CD1c-positive myeloid dendritic cell (primary cell): Measurements from ENCODE around the gene WRAP53.
"Not testable (repeated sequence)": the region's sequence is repeated elsewhere in the genome, so short reads cannot be mapped to it uniquely, and the experiment has no call there.

Experiments
- DNase-seq: peaks from one replicate; pipeline ENCODE4 v3.0.0-alpha.2; 2016; ENCODE audit errors: extremely low spot score

Gene WRAP53

DNA sequence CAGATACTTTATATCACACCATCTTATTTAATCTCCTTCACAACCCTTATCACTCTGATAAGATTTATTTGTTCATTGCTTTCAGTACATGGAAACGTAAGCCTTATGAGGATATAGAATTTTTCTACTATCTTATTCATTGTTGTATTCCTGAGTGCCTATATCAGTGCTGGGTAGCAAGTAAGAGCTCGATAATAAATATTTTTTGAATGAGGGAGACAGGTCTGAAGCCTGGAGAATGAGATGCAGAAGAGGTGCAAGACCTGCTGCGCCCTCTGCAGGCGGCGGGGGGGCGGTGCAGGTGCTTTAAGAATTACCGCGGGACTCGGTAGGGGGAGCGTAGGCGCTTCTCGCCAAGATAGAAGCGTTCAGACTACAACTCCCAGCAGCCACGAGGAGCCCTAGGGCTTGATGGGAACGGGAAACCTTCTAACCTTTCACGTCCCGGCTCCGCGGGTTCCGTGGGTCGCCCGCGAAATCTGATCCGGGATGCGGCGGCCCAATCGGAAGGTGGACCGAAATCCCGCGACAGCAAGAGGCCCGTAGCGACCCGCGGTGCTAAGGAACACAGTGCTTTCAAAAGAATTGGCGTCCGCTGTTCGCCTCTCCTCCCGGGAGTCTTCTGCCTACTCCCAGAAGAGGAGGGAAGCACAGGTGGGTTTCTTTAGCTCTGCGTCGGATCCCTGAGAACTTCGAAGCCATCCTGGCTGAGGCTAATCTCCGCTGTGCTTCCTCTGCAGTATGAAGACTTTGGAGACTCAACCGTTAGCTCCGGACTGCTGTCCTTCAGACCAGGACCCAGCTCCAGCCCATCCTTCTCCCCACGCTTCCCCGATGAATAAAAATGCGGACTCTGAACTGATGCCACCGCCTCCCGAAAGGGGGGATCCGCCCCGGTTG, at the start of gene WRAP53:
Gene WRAP53 (plus strand): TSS at position 570 of the 900 bp plus-strand sequence. CDS start 172 bp downstream, at position 742.
- DNase-seq: peak; percentile 98

DNA sequence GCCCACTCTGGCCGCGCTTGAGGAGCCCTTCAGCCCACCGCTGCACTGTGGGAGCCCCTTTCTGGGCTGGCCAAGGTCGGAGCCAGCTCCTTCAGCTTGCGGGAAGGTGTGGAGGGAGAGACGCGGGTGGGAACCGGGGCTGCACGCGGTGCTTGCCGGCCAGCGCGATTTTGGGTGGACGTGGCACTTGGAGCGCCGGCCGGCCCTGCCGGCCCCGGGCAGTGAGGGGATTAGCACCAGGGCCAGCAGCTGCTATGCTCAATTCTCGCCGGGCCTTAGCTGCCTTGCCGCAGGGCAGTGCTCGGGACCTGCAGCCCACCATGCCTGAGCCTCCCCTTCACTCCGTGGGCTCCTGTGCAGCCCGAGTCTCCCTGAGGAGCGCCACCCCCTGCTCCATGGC, 47.5 kb upstream of the WRAP53 start:
- DNase-seq: no peak

DNA sequence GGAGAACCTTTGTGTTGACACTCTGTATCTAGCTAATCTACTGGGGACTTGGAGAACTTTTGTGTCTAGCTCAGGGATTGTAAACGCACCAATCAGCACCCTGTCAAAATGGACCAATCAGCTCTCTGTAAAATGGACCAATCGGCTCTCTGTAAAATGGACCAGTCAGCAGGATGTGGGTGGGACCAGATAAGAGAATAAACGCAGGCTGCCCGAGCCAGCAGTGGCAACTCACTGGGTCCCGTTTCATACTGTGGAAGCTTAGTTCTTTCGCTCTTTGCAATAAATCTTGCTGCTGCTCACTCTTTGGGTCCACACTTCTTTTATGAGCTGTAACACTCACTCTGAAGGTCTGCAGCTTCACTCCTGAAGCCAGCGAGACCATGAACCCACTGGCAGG, 46.6 kb upstream of the WRAP53 start:
- not testable (repeated sequence) for DNase-seq

DNA sequence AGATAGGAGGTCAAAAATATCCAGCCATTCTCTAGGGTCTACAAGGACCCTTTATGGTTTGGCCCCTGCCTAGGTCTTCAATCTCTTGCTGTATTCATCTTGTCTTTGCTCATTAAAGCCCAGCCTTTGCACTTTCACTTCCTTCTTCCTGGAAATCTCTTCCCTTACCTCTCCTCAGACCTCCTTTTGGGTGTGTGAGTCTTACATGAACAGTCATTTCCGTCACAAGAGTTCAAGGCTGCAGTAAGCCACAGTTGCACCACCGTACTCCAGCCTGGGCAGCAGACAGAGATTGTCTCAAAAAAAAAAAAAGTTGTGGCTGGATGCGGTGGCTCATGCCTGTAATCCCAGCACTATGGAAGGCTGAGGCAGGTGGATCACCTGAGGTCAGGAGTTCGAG, 43.5 kb upstream of the WRAP53 start:
- DNase-seq: peak; percentile 79

DNA sequence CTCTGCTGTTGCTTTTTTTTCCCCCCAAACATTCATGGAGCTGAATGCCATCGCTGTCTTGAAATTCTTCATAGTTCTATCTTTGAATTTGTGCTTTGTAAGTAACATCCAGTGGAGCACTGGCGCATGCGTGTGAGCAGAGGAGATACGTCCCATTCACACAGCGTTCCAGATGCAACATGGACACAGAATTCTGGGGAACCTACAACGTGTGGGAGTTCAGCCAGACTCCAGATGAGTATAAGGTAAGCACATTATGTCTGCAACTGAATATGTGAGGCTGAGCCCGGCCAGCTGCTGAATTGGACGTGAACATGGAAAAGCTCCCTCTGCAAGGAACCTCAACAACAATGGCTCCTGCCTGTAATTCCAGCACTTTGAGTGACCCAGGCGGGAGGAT, 41.8 kb upstream of the WRAP53 start:
- no peak for DNase-seq

DNA sequence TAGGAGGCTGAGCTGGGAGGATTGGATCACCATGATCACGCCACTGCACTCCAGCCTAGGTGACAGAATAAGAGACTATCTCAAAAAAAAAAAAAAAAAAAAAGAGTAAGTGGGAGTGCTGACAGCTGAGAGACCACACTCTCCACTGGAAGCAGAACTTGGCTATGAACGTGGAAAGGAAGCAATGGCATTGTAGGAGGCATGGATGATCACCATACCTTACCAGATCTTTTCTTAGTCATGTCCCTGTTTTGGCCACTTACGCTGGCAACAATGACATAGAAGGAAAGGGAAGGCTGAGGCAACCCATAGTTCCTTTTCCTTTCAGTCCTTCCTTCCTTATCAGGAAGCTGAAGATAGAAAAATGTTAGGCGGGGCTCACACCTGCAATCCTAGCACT, 41.3 kb upstream of the WRAP53 start:
- peak; percentile 68 for DNase-seq

DNA sequence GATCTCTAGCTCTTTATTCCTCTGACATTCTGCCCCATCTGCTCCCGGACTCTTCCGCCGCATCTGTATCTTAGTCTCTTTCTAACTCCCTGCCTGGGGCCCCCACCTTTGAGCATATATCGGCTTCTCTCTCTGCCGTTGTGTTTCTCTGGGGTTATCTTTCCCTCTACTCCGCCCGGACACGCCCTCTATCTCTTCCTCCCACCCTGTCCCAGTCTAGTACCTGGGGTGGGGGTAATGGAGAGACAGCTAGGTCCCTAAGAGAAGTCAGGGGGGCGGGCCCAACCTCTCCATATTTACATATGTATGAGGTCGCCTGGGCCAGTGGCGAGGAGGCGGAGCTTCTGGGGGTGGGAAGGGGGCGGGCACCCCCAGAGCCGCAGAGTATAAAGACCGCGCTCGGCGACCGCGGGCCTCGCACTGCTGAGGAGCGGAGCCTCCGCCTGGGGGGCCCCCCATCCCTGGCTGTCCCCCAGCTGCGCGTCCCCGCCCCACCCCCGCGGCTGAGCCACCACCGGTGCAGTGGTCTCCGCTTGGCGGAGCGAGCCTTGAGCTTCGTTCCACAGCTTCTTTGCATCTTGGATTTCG, 37.7 kb upstream of the WRAP53 start, which contains the start of gene ATP1B2:
Gene ATP1B2 (plus strand): TSS at position 418 of the 588 bp plus-strand sequence. CDS start 593 bp downstream, outside the sequence.
- peak; percentile 63 for DNase-seq

DNA sequence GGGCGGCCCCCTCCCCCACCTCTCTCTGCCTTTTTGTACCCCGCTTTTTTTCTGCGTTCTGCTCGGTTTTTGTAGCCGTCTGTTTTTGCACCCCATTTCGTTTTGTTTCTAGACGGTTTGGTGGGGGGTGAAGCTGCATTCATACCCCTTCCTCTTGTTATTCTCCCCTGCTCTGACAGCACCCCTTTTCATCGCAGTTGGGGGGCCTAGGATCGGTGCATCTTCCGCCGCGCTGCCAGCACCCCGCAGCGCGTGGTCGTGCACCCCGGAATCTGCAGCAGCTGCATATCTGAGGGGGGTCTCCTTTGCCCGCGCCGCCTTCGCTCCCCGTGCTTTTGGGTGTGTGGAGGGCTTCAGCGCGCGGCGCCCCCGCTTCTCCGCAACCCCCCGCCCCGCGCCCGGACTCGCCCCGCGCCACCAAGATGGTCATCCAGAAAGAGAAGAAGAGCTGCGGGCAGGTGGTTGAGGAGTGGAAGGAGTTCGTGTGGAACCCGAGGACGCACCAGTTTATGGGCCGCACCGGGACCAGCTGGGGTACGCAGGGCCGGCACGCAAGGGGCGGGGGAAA, 37.1 kb upstream of the WRAP53 start:
- DNase-seq: no peak

DNA sequence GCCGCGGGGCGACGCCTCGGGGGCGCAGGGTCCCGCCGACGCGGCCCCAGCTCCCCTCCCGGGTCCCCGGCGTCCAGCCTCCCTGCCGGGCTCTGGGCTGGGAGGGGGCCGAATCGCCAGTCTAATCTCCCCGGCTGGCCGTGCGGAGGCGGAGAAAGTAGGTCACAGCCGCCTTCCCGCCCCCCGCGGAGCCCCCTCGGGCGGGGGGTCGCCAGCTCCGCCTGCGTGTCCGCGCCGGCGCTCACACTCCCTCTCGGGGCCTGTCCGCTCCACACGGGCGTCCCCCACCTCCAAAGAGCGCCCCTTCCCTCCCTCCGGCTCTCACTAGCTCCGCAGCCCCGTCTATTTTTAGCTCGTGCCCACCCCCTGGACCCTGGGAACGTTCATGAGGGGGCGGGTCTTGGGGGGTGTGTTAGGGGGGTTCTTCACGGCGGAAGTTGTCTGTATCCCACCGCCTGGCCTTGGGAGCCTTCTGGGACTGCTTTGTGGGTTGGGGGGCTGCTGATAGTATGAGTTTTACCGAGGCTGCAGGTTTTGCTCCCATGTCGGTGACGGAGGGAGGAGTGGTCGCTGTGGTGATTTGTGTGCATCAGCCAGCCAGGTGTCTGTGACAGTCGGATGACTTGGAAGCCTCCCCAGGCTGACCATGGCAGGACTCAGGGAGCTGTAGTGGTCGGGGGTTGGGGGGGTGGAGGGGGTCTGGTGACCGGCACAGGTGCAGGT, 36.5 kb upstream of the WRAP53 start:
- no peak for DNase-seq

DNA sequence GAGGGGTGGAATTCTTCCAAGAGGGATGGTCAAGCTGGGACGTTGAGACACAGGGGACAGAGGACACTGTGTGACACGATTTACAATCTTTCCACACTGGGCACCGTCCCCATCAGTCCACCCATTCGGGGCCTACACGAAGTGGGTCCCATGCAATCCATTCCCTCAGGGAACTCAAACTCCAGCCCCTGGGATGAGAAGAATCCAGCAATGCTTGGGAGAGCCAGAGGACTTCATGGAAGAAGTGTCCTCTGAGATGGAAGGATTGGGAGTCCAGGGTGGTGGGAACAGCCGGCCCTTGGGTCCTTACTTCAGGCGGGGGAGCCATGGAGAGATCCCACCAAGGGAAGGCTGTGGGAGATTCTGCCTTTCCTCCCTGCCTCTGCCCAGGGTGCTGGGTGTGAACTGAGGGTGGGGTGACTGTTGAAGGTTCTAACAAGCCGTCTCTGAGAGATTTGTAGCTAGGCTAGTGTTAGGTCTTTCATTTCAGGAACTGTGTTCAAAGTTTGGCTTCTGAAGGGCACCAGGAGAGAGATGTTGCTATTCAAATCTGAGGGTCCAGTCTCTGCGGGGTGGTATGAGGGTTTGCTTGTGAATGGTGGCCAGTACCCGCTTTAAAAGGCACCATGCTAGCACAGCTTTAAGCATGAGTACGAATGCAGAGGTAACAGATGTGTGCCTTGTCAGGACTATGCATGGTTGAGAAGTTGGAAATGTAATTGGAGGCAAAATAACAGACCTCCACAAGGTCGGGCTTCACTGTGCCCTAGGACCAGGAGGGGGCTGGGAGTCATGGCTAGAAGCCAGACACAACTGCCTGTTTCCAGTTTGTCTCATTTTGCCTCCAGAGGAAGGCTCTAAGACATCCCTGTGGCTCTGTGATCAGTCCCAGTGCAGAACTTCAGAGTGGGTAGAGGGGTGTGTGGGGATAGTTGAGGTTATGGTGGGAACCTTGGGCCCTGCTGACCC, 35.6 kb upstream of the WRAP53 start:
- no peak for DNase-seq

DNA sequence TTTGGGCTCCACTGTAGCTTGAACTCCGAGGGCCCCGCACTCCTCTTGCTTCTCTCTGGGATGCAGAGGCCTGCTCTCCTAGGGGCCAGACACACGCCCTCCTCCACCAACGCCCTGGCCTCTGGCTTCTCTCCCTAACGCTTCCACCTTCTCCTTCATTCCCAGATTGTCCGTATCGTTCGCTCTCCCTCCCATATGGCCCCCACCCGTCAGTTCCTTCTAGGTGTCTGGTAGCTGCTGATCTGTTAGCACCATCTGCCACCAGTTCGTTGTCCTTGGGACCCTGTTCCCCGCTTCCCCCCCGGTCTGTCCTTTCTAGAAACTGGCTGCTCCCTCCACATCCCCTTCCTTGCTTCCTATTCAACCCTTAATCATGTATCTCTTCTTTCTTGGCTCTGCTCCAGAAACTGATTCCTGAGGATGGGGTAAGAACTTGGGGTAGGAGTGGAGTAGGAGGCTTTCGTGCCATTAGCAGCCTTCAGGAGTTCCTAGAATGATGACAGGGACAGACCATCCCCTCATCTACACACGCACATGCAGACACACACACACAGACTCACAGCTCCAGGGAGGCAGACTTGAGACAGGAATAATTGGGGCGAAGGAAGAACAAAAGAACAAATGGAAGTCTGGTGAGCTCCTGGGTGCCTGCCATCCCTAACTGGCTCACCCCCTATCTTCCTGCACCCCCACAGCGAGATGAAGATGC, 33.3 kb upstream of the WRAP53 start:
- peak; percentile 51 for DNase-seq

DNA sequence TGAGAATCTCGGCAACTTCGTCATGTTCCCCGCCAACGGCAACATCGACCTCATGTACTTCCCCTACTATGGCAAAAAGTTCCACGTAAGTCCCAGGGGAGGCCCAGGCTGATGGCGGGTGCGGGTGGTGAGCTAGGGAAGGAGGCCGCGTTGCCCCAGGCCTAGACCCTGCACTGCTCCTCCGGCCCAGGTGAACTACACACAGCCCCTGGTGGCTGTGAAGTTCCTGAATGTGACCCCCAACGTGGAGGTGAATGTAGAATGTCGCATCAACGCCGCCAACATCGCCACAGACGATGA, 32.8 kb upstream of the WRAP53 start:
- DNase-seq: peak; percentile 15

DNA sequence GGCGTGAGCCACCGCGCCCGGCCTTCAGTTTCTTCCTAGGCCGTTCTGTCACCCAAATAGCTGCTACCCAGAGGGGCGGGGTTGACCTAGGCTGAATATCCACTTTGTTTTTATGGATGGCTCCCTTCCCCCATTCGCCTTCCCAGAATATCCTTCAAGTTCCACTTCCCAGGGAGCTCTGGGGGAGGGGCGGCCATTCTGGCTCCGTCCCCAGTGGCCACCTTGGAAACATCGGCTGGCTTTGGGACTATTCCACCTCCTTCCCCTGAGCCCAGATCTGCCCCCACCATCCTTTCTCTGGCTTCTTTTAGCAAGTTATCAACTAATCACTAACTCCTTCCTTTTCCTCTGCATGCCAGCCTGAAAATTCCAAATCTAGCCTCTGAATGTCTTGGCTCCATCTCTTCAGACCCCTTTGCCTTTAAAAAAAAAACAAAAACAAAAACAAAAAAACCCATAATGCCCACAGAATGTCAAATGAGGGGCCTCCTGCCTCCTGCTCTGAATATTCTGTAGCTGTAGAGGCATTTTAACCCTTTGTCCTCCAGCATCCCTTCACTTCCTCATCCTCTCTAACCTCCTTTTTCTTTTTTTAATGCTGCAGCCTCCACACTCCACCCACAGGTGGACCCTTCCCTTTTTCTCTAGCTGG, 31.2 kb upstream of the WRAP53 start:
- DNase-seq: peak; percentile 30

DNA sequence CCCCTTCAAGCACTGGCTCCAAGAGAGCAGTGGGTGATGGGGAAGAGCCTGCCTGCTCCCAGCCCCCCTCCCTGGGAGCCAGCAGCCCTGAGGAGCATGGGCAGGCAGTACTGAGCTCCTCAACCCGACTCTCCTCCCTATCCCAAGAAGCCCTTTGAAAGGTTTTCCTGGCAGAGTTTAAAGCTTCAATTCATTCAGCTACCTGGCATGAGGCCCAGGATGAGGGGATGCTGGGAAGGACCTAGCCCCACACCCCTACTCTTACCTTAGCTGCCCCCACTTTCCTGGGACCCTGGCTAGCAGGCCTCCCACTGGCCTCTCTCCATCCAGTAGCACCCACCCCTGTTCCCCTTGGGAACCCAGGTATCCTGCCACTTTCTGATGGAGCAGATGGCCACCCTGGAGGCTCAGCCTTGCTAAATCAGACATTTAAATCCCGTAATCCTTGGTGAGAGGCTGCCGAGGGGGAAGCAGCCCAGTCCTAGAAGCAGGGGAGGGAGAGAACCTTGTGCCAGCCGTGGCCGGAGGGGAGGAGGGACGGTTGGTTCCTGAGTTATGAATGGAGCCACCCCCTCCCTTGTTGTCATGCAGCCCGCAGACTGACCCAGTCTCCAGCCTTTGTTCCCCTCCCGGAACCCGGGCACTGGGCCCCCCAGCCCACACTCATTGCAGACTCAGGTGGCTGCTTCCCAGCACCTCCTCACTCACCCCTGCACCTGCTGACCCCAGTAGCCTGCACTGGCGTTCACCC, 20.4 kb upstream of the WRAP53 start:
- no peak for DNase-seq

DNA sequence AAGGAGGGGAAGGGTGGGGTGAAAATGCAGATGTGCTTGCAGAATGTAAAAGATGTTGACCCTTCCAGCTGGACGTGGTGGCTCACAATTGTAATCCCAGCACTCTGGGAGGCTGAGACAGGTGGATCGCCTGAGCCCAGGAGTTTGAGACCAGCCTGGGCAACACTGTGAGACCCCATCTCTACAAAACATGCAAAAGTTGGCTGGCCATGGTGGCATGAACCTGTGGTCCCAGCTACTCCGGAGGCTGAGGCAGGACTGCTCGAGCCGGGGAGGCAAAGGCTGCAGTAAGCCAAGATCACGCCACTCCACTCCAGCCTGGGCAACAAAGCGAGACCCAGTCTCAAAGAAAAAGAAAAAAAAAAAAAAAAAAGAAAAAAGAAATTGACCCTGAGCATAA, 19.8 kb upstream of the WRAP53 start:
- DNase-seq: no peak

DNA sequence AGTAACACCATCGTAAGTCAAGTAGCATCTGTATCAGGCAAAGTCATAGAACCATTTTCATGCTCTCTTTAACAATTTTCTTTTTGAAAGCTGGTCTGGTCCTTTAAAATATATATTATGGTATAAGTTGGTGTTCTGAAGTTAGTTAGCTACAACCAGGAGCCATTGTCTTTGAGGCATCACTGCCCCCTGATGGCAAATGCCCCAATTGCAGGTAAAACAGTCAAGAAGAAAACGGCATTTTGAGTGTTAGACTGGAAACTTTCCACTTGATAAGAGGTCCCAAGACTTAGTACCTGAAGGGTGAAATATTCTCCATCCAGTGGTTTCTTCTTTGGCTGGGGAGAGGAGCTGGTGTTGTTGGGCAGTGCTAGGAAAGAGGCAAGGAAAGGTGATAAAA, 15.0 kb upstream of the WRAP53 start:
- DNase-seq: peak; percentile 60

DNA sequence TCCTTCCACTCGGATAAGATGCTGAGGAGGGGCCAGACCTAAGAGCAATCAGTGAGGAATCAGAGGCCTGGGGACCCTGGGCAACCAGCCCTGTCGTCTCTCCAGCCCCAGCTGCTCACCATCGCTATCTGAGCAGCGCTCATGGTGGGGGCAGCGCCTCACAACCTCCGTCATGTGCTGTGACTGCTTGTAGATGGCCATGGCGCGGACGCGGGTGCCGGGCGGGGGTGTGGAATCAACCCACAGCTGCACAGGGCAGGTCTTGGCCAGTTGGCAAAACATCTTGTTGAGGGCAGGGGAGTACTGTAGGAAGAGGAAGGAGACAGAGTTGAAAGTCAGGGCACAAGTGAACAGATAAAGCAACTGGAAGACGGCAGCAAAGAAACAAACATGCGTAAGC, 13.3 kb upstream of the WRAP53 start:
- no peak for DNase-seq

DNA sequence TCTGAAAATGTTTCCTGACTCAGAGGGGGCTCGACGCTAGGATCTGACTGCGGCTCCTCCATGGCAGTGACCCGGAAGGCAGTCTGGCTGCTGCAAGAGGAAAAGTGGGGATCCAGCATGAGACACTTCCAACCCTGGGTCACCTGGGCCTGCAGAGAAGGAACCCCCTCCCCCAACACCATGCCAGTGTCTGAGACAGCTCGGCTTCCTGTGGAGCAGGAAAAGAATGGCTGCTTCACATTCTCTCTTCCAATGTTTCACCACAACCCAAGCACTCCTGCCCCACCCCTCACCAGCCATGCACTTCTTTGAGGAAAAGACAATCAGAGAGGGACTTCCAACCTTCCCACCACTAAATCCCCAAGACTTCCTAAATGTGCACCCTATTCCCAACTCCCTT, 11.7 kb upstream of the WRAP53 start:
- DNase-seq: no peak

DNA sequence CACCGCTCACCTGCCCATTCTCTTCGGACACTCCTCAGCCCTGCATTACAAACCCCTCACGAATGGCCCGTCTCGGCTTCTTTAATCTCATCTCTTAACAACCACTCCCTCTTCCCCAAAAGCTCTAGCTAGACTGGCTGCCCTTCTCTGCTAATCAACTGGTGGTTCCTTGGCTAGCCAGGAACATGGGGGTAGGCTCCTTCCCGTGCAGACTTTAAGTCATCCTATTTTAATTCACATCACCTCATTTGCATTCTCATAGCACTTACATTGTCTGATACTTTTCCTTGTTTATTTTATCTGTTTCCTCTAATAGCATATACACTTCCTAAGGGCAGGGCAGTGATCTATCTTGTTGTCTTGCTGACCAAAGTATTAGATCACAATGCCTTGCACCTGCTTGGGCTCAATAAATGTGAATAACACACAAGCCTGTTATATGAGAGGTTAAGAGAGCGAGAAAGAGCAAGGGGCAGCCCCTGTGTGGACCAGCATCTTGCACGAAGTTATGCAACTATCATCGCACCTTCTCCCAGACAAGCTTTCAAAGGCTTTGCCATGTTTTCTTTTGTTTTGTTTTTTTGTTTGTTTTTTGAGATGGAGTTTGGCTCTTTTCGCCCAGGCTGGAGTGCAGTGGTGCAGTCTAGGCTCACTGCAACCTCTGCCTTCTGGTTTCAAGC, 10.7 kb upstream of the WRAP53 start:
- DNase-seq: no peak
